D721Med (cell line): ENCODE measurements around the gene VILL.

Experiments used
- DNase-seq: peaks from one replicate; pipeline ENCODE4 v3.0.0; 2011; ENCODE audit warnings: low spot score; ENCODE audit not compliant: insufficient read length
- FAIRE-seq: peaks from 2 replicates; lab custom pipeline; 2011; peaks lifted over from hg19 to GRCh38; lab: Jason Lieb, UNC
- TF ChIP-seq, protein P1 (sequence below): IDR thresholded peaks from 2 replicates; pipeline ENCODE4 v1.5.1; 2012; ENCODE audit warnings: mild to moderate bottlenecking, control low read depth; ENCODE audit not compliant: insufficient read depth; ENCODE audit errors: missing control alignments

The VILL gene

GRCh38 chr3:37990527-37990926 is at the start of gene VILL:
Gene VILL, plus strand, starts transcription at chr3:37990786. Its CDS starts 2,887 bp downstream, at chr3:37993673.
- no peak for DNase-seq

GRCh38 chr3:37941608-37942508 is 48.7 kb upstream of the VILL start:
- FAIRE-seq (peak; percentile 88), DNase-seq (peak; percentile 33)
- TF ChIP-seq, protein P1, sequence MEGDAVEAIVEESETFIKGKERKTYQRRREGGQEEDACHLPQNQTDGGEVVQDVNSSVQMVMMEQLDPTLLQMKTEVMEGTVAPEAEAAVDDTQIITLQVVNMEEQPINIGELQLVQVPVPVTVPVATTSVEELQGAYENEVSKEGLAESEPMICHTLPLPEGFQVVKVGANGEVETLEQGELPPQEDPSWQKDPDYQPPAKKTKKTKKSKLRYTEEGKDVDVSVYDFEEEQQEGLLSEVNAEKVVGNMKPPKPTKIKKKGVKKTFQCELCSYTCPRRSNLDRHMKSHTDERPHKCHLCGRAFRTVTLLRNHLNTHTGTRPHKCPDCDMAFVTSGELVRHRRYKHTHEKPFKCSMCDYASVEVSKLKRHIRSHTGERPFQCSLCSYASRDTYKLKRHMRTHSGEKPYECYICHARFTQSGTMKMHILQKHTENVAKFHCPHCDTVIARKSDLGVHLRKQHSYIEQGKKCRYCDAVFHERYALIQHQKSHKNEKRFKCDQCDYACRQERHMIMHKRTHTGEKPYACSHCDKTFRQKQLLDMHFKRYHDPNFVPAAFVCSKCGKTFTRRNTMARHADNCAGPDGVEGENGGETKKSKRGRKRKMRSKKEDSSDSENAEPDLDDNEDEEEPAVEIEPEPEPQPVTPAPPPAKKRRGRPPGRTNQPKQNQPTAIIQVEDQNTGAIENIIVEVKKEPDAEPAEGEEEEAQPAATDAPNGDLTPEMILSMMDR: no peak

More at GRCh38 chr3:37990527-37990926, at the start of gene VILL:
- TF ChIP-seq, protein P1: no peak
- no peak for FAIRE-seq

DNA sequence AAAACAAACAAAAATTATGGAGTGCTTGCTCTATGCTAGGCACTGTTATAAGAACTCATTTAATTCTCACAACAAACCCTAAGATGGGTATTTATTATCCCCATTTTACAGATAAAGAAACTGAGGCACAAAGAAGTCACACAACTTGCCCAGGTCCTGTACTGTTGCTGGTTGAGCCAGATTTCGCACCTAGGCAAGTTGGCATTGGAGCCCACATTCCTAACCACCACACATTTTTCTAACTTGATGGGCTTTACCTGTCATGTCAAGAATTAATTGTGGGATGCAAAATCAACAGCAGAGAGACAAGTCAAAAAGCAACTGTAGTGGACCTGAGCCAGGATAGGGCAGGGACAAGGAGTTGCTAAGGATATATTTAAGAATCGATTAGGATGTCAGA is 47.9 kb upstream of the VILL start:
- FAIRE-seq: no peak

GRCh38 chr3:37943126-37943525 is 47.5 kb upstream of the VILL start:
- no peak for FAIRE-seq
- no peak for DNase-seq
- TF ChIP-seq, protein P1: no peak

More for the DNA sequence above, 47.9 kb upstream of the VILL start:
- DNase-seq: no peak
- TF ChIP-seq, protein P1: no peak

DNA sequence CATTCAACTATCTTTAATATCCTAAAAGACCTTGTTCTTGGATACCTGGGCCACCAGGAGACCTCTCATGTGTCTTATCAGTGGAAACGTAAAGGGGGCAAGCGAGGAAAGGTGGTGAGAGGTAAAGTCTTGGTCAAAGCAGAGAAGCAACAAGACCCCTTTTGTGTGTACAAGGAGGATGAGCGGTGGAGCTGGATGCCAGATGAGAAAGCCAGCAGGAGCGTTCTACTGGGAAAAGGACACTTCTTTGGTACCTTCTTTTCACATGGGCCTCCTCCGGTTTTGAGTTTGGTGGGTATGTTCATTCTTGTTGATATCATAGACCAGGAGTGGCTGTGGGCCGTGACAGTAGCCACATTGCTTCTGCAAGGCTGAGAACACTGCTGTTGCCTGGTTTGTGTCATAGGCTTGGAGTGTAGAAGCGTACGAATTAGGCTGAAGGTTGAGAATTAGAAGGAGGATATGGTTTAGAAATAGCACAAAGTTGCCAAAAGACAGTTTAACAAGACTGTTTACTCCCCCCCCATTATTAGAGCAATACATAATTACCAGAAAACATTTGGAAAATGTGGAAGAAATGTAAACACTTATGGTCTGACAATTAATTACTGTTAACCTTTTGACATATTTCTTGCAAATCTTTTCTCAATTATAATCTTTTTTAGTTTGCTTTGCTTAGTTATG is 46.8 kb upstream of the VILL start:
- no peak for FAIRE-seq
- no peak for DNase-seq
- TF ChIP-seq, protein P1: no peak

- no peak for DNase-seq
- FAIRE-seq: no peak
- TF ChIP-seq, protein P1: no peak
Measured at GRCh38 chr3:37944391-37944842, 46.2 kb upstream of the VILL start.
